ENCODE data around the gene NPAS3.

NPAS3 gene

DNA sequence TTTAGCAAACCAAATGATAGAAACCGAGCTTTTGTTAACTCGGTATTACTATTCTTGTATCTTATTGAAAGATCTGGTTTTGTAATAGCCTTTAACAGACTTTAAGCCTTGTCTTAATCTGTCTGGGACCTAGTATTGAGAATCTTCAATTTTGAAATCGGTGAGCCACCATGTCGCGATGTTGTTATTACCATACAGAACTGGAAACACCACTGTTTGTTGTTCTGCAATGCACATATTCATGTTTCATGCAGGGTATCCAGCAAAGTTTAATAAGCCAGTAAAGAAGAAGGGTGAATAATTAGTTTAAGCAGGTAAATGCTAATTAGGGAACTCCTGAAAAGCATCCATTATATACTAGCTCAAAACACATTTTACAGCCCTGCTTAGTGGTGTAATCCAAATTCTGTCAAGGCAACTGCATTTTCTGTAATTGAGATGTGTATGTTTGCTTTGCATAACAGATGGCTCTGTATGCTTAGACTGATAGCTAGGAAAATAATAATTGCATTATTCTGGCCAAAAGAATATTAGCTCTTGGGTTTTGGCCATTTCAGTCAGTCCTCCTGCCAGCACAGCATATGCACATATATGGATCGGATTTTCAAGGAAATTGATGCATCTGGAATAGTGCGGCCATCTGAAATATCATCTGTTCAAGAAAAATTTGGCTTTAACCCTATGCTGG, 623.0 kb downstream of the NPAS3 start:
- no peak for ATAC-seq
- DNase-seq, result no peak

GRCh38 chr14:33563191-33563900, 624.7 kb downstream of the NPAS3 start:
- DNase-seq (no peak), ATAC-seq (no peak)

DNA sequence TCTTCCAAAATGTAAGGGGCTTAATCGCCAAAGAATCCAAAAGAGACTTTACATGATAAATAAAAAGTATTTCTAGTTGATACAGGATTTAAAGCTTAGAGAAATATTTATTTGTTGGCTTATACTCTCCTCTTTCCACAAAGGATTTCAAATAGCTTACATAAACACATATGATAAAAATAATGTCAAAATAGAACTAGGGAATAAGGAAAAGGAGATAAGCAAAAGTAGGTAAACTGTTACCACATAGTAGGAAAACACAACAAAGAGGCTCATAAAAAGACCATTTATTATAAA, 625.2 kb downstream of the NPAS3 start:
- no peak for DNase-seq
- no peak for ATAC-seq

- ATAC-seq (no peak), DNase-seq (no peak)
Observed at GRCh38 chr14:33564774-33565630, 626.3 kb downstream of the NPAS3 start.

- ATAC-seq, result no peak
- DNase-seq, result no peak
Observed at GRCh38 chr14:33566082-33566481, 627.4 kb downstream of the NPAS3 start.

GRCh38 chr14:33567023-33567728, 628.5 kb downstream of the NPAS3 start:
- no peak for ATAC-seq
- DNase-seq, result no peak

GRCh38 chr14:33567731-33568130, 629.1 kb downstream of the NPAS3 start:
- ATAC-seq (no peak), DNase-seq (no peak)

DNA sequence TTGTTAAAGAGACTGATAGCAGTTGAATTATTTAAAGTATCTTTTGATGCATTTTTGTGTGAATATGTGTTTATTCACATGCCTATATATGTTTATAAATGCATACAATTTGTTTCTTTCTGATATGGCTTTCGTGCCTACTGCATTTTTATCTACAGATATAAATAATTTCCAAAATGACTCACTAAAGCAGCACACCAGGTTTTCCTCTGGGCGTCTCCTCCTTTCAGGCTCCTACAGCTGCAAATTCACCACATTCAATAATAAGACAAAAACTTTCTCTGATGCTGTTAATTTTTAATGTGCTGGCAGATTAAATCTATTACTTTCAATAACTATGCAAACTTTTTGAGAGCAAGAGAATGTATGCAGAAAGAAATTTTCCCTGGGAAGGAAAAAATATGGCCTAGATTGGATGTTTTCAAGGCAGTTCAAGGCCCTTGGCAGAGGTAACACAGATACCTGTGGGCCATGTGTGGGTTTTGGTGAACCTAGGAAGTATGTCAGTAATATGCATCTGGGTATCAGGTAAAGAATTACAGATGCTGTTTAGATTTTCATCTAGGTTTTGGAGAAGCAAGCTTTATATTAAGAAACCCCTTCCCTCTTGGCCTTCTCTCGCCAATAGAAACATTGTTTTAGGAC, 630.4 kb downstream of the NPAS3 start:
- ATAC-seq, result no peak

DNA sequence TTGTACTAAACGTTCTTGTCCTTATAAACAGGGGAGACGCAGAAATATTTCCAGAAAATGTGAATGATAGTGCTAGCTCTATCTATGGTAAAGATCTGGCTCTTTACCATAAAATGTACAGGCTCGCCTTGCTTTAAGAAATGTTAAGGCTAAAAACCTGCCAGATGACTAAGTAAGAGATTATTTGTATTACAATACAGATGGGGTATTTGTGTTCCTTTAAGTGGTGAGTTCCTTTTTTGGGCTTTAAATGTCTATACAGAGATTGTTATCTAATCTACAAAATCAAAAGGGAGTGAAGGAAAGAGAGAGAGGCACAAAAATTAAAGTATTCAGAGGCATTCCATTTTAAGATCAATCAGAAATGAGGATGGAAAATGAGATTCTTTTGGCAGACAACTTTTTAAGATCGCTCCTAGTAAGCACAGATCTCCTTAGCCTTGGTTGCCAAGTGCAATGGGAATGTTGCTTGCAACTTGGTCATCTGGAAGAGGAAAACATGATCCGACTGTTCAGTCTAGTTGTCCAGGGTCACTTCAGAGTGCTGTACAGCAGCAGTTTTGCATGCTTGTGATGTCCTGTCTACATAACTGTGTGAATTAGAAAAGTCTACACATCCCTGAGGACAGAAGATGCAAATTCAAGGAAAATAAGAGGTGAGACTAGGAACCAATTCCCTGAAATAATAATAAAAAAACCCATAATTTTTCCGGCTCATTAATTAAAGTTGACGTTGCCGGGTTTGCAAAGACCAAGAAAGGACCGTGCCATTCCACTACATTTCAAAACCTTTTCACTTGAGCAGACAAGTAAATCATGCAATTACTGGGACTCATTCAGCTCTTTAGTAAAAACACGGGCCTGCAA, 631.4 kb downstream of the NPAS3 start:
- DNase-seq (no peak), ATAC-seq (no peak)

More for the DNA sequence above, 630.4 kb downstream of the NPAS3 start:
- DNase-seq, result no peak

DNA sequence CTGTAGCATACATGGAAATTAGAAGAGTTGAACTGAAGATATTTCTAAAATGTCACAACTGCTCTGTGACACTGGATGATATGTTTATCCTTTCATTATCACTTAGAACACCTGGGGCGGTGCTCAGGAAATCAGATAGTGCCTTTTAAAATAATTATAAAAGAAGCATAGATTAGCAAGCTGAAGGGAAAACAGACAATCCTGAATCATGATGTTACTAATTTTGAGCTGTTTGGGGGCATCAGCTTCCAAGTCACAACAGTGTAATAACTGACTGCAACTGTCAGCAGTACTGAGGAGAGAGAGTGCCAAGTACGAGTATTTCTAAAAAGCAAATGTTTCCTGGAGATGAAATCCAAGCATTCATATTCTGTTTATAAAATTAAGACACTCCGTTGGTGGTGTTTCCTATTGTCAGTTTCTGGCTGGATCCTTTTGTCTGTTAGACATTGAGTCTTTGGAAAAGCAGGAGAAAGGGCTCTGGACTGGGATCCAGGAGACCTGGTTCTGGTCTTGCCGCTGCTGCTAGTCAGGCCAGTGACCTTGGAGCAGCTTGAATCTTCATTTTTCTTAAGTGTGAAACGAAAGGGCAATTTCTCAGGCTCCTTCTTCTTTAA, 632.1 kb downstream of the NPAS3 start:
- DNase-seq (no peak), ATAC-seq (no peak)

- ATAC-seq (no peak), DNase-seq (no peak)
Observed at GRCh38 chr14:33573301-33573880, 634.7 kb downstream of the NPAS3 start.

DNA sequence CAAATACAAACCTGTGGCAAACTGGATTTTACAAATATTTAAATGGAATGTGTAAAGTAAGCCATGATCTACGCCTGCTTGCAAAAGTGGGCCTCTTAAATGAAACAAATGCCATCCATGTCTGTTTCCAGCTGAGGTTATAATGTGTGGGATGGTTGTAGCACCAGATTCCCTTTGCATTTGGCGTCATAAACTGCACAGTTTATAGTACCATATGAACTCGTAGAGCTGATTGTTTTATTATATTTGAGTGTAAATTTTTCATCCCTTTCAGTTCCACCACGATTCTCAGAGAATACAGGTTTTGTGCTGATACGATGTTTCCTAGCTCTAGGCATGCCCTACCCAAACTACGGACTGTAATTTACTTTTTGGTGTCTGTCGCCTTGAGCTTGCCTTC, 637.3 kb downstream of the NPAS3 start:
- ATAC-seq (no peak), DNase-seq (no peak)

DNA sequence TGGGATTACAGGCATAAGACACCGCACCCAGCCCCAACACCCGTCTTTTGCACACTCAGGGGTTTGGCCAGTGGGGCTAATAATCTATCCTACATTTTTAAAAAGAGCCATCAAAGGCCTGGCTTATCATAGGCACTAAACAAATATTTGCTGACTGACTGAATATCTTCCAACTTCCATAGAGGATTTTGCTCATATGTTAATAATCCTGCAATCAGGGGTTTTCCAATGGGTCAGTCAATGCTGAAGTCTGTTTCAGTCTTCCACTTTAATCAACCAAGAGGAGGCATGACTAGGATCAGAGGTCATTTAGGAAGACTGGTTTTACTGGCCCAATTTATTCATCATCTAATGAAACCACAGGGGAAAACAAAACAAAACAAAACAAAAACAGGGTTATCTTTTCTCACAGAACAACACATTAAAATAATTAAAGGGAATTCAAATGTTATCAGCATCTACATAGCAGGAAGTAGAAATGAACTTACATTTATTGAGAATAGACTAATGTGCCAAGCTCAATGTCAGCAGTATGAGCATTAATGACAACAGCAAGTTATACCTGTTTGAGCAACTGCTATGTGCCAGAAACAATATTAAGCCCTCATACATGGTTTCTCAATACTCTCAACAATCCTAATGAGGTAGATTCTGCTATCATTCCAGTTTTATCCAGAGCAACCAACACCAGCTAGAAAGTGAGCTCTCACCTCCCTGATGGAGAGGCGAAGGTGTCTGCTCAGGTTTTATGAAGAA, 640.0 kb downstream of the NPAS3 start:
- DNase-seq (no peak), ATAC-seq (no peak)

- DNase-seq (no peak), ATAC-seq (no peak)
Observed at GRCh38 chr14:33580231-33580749, 641.6 kb downstream of the NPAS3 start.

- no peak for DNase-seq
Observed at GRCh38 chr14:33580841-33581240, 642.2 kb downstream of the NPAS3 start.

GRCh38 chr14:33584697-33585096, 646.0 kb downstream of the NPAS3 start:
- DNase-seq, result no peak
- no peak for ATAC-seq

More at GRCh38 chr14:33580841-33581240, 642.2 kb downstream of the NPAS3 start:
- no peak for ATAC-seq

DNA sequence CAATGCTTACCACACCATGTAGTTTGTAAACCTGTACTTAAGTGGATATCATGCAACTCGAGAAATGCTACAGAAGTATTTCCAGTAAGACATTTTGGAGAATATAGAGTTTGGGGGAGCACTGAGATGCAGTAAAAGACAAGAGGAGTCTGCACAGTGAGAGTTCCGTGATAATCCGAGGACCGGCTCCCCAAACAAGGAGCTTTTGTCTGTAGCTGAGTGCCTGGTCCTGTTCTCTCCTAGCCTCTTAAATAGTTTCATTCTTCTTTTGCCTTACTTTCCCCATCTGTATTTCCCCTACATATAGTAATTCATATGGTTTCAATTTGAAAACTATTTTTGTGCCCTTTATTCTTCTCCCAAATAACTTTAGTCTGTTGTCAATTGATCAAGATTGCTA, 648.1 kb downstream of the NPAS3 start:
- DNase-seq (no peak), ATAC-seq (no peak)

- no peak for ATAC-seq
- no peak for DNase-seq
Observed at GRCh38 chr14:33587791-33588190, 649.1 kb downstream of the NPAS3 start.

- ATAC-seq, result no peak
Observed at GRCh38 chr14:33588771-33589170, 650.1 kb downstream of the NPAS3 start.

More at GRCh38 chr14:33588771-33589170, 650.1 kb downstream of the NPAS3 start:
- DNase-seq, result no peak

All from stimulated activated naive CD8-positive, alpha-beta T cell treated with anti-CD3 and anti-CD28 coated beads, Interleukin-15, Interleukin-2, amounts not matched to agents 100 U/mL and 50 U/mL, for 24 hours (primary cell).